ENCODE results near the gene INTS1.

INTS1 gene

DNA sequence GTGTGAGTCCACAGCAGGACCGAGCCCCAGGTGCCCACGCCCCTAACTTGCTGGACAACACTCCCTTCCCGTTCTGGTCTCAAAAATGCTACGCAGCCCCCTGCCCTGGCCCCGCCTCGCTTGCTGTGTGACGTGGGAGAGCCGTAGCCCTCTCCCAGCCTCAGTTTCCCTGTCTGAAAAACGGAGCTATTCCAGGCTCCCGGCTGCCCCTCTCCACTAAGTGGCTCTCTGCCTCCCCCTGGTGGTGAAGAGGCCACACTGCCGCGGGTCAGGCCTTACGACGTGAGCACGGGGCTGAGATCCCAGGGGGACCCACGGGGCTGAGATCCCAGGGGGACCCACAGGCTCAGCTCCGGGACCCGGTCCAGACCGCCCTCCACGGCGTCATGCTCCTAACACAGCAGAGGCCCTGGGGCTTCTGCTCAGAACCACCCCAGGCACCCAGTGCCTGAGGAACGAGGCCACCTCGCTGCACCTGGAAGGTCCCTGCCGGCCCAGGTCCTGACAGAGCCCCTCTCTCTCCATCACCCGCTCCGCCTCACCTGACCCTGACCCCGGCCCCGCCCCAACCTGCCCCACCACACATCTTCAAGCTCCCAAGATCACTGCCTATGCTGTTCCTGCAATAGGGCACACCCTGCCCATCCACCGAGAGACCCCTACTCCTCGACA lies 71.6 kb downstream of the INTS1 start:
- DNase-seq (ENCODE audit: low spot score) = peak; percentile 86

- no peak for DNase-seq (ENCODE audit: low spot score)
Measured at GRCh38 chr7:1431634-1432380, 72.4 kb downstream of the INTS1 start.

GRCh38 chr7:1431226-1431625 lies 73.0 kb downstream of the INTS1 start:
- DNase-seq (ENCODE audit: low spot score) = no peak

GRCh38 chr7:1430056-1430845 lies 73.9 kb downstream of the INTS1 start:
- DNase-seq (ENCODE audit: low spot score) = no peak

- no peak for DNase-seq (ENCODE audit: low spot score)
Measured at GRCh38 chr7:1428941-1429501, 75.2 kb downstream of the INTS1 start.

GRCh38 chr7:1427064-1427657 lies 77.0 kb downstream of the INTS1 start:
- DNase-seq (ENCODE audit: low spot score) = no peak

GRCh38 chr7:1426474-1426873 lies 77.7 kb downstream of the INTS1 start:
- DNase-seq (ENCODE audit: low spot score) = no peak

DNA sequence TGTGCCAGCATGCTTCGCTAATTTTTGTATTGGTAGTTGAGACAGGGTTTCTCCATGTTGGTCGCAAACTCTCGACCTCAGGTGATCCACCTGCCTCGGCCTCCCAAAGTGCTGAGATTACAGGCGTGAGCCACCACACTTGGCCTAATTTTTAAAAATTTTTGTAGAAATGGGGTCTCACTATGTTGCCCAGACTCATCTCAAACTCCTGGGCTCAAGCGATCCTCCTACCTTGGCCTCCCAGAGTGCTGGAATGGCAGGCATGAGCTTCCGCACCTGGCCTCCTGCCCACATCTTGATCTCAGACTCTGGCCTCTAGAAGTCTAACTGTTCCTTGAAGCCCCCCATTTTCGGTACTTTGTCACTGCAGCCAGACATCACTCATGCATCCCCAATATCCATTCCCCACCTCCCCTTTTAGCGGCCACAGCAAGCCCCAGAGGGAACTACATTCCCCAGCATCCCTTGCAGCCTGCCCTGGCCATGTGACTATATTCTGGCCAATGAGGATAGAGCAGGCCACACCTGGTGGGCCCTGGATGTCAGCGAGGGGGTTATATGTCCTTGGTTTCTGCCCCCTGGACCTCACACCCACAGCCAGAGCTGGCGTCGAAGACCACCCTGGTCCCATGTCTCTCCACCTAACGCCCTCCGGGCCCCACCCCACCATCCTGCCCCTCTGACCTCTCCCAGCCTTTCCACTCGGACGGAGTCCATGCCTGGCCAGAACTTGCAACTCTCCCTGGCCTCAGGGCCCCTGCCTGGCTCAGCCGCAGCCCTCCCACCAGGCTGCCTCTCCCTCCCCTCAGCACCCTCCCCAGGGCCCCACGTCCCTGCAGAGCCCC lies 78.7 kb downstream of the INTS1 start:
- DNase-seq (ENCODE audit: low spot score) = peak; percentile 86

- no peak for DNase-seq (ENCODE audit: low spot score)
Measured at GRCh38 chr7:1424041-1424440, 80.1 kb downstream of the INTS1 start.

- no peak for DNase-seq (ENCODE audit: low spot score)
Measured at GRCh38 chr7:1423264-1423811, 80.9 kb downstream of the INTS1 start.

- no peak for DNase-seq (ENCODE audit: low spot score)
Measured at GRCh38 chr7:1422512-1423263, 81.5 kb downstream of the INTS1 start.

DNA sequence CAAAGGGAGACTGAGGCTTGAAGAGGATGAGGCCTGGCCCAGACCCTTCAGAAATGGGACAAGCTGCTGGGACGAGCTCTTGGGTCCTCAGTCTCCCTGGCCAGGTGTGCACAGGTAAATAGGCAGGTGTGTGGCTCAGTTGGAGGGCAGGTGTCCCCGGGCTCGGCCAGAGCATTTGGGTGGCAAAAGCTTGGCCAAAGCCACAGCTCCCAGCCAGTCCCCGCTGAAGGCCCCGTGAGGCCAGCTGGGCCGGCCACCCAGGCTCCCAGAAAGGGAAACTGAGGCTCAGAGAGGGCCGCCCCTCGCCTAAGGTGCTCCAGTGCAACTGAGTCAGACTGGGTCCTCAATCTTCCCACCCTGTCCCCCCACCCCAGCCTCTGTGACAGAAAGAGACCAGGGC lies 82.2 kb downstream of the INTS1 start:
- no peak for DNase-seq (ENCODE audit: low spot score)

- DNase-seq (ENCODE audit: low spot score) = no peak
Measured at GRCh38 chr7:1421020-1421790, 83.0 kb downstream of the INTS1 start.

All from iPS-NIHi11 (cell line).